NCI-H345 (cell line): Measurements from ENCODE around the gene TRPM3.

Source experiments
- DNase-seq: peaks from one replicate; lab custom pipeline; 2025; lab: John Stamatoyannopoulos, UW

The TRPM3 gene

DNA sequence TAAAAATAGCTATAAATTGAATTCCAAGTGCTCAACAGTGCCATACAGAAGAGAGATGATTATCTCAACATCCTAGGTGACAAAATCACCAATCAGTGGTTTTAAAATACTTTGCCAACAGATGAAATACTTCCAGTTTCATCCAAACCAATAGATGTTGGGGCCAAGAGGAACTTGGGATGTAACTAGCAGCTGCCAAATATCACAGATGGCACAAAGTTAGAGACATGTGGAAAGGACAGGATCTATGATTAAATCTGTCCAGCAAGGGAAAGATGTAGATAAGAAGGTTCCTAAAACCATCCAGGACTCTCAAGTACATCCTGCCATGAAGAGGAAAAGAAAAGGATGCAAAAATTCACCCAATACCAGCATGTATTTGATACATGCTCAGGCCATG is 23.8 kb downstream of the TRPM3 start:
- DNase-seq, result no peak

DNA sequence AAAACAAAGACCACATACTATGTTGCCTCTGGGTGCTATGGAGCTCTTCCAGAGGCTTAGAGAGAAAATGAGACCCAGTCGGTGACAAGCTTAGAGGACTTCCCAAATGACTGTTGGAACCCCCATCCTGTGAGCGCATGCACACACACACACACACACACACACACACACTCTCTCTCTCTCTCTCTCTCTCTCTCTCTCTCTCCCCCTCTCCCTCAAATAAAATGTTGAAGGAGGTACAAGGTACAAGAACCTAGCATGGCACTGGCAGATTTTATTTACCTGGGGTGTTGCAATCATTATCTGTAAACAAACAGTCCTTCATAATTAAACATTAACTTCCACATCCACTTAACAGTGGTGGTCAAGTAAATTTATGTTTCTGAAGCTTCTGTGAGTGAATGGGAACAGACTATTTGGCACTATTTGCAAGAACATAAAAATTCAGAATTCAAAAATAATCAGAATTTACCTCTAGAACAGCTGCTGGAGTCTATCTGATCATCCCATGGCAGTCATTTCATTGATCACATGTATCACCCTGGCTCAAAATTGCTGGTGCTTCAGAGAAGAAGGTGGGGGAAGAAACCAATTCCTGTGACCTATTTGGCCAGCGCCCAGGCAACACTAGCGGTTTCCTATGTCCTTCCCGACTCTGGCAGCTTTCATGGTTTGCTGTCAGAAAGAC is 24.9 kb downstream of the TRPM3 start:
- DNase-seq, result no peak

DNA sequence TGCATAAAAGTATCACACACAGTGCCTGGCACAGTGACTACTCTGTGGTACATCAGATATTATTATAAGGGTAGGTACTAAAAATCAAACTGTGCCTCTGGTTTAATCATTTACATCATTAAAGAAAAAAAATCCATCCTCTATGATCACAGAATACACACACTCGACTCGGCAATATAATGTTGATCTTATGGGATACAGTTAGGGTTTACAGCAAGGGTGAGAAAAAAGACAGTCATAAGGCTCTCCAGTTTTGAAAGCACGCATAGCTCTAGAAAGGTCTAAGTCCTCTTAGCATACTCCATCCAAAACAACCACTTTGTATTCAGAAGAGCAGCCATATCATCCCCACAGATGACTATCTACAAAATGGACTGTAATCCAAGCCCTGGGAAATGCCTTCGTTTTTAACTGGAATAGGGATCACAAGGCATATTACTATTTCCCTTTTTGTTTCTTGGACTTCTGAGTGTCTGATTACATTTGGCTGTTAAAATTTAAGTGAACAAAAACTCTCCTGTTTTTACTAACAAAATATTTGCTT is 26.6 kb downstream of the TRPM3 start:
- DNase-seq, result no peak

DNA sequence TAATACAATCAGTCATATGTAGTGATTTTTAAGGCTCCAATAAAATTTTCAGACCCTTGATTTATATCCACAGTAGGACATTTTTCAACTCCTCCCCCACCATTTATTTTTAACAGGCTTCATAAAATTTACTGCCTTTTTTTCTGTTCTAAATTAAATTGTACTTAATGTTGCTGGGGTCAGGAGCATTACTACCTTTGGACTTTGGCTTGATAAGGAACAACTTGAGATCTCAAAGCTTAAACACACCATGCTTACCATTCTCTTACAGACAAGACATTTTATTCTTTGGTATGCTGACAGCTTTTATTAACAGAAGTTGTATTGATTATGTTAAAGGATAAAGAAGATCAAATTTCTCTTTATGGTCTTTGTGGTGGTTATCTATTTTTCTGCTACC is 30.5 kb downstream of the TRPM3 start:
- no peak for DNase-seq

DNA sequence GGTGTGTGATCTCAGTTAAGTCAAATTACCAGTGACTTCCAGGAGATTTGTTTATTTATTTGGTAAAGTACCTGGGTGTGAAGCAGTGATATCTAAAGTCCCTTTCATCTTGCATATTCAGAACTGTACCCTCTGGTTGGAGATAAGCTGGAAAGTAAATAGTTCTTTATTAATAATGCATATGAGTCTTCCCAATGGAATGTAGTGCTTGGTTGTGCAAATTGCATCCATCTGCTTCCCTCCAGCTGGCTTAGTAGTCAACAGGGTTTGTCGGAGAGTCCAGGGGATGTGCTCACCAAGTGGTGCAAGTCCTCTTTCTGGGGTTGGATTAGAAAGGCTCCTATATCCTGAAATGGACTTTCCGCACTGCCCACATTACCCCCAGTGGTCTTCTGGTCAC is 42.0 kb downstream of the TRPM3 start:
- DNase-seq, result no peak

DNA sequence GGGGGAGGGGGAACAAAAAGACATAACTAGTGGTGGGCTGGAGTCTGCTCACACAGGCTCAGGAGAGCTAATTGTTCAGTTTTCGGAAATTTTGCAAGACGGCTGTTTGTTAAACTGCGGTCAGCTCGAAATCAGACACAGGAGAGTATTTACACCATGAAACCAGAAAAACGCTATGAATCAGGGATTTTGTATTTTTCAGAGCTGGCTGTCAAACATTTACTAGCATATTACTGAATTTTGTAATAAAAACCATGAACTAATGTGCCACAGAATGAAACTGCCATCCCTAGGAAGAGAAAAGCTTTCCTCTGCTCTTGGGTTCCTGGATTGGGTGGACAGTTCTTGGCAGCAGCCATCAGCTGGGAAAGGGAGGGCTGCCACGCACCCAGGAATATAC is 45.3 kb downstream of the TRPM3 start:
- no peak for DNase-seq

DNA sequence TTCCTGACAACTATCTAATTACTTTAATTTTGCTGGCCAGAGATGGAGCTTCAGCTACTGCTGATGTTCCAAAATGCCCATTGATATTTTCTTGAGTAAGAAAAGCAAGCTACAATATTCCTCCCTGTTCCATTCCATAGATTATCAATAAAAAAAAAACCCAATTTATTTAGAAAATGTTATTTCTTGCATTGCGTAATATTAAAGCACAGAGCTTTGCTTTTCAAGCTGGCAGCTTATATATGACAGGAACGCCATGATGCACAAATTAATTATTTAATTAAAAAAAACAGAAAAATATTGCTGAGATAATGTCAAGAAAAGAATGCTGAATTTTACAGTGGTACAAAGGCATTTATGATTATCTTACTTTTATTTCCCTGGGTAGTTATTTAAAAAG is 47.9 kb downstream of the TRPM3 start:
- no peak for DNase-seq

DNA sequence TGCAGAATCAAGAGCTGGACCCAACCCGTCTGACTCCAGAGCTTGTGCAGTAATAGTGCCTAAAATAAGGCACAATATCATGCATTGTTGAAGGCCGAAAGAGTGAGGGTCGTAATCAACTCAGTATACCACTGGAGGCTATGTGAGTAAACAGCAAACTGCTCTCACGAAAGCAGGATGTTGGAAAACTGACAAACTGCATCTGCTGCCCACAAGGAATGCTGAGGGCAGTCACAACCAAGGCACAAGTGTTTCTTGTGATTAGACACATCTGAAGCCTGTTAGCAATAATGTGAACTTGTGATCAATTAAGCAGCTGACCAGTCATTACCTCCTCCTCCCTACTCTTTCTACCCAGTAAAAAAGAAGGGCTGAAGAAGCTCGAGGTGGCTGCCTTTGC is 48.8 kb downstream of the TRPM3 start:
- DNase-seq, result no peak

DNA sequence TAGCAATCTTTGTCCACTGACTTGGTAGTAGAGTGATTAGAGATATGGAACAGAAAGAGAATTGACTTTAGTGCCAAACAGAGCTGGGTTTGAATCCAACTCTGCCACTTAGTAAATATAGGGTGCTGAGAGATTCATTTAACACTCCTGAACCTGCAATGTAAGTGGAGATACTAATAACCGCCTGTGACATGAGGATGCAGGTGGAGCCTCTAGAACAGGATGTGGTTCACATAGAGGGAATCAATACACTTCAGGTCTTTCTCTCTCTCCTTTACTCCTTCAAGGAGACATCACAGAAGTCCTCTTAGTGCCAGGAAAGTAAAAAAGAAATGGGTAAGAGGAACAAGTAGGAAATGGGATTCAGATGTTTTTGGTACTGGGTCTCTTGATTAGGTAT is 49.8 kb downstream of the TRPM3 start:
- DNase-seq, result no peak

DNA sequence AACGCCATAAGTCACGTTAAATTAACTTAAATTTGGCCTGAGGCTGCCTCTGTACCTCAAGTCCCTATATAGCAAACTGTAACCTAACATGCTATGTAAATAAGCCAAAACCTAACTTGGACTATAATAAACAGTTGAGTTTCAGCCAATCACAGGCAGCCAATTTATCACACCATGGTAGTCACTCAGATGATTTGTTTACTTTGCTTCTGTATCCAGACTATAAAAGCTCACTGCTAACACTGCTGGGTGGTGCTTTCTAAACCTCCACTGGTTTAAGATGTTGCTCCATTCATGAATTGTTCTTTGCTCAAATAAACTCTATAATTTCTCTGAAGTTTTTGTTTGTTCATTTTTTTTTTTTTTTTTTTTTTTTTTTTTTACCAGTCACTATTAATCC is 62.8 kb downstream of the TRPM3 start:
- no peak for DNase-seq

DNA sequence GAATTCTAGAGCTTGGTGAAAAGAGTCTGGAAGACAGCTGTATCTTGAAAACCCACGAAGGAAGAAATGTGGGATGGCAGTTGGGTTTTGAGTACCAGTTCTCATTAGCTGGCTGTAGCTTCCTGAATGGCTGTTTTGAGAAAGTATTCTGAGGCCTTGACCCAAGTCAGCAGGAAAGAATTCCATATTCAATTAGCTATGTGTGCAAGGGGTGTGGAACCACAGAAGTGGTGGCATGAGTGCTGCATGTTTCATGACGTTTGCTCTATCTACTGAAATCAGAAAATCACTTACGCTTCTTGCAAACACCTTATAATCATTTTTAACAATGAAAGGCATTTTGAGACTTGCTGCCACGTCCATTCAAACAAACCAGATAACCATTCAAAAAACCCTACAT is 69.1 kb downstream of the TRPM3 start:
- no peak for DNase-seq

DNA sequence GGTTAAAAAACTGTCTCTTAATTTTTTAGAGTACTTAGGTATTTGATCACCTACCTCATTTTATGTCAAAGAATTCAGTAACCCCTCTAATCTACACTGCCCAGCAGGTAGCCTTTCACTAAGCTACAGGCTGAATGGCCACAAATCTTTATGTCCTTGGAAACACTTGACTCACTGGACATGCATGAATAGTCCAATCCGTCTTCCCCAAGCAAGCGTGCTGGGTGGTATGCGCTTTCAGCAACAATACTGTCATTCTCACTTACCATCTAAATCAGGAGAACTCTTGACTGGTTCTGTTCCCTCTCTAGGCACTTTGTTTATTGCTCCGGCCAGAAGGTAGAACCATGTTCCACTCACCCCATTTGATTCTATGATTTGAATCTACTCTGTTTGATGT is 73.1 kb downstream of the TRPM3 start:
- no peak for DNase-seq

DNA sequence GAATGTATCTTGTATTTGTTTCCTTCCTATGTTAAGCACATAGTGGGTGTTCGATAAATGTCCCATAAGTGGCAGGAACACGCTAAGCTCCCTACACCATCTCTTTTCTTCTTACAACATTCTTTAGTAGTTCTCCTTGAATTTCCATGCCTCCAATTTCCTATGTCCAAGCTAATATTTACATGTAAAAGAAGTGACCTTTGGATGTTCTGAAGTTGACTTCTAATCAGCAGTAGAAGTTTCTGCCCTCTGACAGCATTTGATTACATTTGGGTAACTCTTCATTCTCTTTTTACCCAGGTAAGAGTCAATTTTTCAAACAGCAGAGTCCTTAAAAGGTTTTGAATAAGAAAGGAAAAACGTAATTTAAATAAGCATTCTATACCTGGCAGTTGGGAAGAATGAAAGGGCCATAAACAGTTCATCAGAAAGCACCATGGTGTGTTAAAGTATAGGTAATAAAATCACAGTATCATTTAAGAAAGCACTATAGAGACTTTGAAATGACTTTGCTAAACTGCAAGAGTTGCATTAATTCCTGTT is 78.9 kb downstream of the TRPM3 start:
- DNase-seq, result no peak

DNA sequence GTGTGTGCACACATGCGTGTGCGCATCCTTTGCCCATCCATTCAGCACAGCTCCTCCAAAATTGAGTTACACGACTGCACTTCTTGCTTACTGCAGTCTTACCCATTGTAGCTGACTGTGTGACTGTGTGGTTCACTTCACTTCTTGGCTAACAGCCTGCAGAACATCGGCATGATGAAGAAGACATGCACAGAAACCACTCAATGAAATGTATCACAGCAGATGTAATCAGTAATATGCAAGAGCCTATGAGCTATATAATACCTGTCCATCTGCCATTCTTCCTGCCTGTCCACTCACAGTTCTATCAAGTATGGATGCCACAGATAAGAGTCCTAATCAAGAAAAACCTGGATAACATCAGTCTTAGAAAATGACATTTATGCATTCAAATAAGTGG is 83.9 kb downstream of the TRPM3 start:
- no peak for DNase-seq

DNA sequence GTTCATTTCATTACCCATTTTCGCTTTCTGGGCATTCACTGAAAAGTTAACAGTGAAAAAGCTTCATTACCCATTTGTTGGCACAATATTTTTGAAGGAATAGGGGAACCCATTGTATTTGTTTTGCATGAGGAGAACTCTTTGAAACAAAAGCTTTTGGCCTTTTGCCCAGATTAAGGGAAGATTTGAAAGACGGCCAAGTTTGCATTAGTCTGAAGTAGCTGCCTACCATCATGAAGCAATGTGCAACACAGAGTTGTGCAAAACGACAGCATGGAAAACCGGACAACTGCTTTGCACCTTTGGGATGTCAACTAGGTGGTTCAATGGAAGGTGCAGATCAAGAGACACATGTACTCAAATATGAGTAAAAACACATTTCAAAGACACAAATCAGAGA is 84.9 kb downstream of the TRPM3 start:
- peak; percentile 55 for DNase-seq

DNA sequence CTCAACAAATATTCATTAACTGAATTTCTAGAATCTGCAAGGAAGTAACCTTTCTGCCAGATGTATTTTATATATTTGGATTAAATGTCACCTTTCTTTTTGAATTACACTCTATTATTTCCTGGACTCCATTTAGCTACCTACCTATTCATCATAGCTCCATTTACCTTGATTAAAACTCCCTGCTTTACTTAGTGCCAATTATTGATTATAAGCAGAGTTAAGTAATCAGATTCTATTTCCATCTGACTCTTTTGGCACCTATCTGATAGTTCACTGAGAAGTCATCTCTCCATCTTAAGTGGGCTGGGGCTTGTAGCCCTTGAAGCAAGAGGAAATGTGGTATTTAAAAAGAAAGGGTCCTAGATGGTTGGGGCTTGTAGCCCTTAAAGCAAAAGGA is 88.6 kb downstream of the TRPM3 start:
- DNase-seq, result no peak

DNA sequence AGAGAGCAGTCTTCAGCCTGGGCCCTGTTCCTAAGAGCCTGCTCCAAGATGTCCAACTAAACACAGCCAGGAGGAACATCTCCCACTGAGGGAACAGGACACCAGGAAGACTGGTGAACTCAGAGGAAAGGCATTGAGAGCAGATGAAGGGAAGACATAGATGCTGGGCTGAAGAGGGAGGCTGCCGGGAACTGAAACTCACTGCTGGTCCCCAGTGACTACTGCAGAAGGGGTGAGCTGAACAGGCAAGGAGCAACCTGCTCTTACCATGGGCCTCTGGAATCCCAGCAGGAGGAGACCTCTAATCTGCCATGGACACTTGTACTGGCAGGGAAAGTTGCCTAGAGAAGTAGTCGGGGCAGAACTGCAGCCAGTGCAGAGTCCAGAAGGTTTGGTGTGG is 95.7 kb downstream of the TRPM3 start:
- no peak for DNase-seq

DNA sequence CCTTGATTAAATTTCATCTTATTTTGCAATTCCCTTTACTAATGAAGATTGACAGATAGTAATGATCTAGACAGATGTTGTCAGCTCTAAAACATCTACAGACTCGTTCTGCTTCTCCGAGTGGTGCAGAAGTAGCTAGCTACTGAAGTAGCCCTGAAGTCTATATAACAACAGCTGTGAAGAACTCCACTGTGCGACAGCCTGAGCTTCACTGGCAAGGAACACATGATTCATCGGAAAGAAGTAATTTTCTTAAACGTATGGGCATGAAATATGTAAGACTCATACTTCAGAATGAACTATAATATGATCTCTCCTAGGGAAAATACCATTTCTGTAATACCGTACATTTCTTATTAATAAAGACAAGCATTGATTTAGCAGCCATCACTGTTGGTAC is 96.2 kb downstream of the TRPM3 start:
- DNase-seq, result no peak

DNA sequence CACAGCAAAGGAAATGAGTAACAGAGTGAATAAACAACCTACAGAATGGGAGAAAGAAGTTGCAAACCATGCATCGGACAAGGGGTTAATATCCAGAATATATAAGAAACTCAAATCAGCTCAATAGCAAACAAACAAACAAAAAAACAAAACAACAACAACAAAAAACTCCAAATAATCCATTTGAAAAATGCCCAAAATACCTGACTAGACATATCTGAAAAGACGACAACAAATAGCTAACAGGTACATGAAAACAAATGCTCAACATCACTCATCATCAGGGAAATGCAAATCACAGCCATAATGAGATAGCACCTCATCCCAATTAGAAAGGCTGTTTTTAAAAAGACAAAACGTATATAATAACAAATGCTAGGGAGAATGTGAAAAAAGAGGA is 111.2 kb downstream of the TRPM3 start:
- DNase-seq, result no peak

DNA sequence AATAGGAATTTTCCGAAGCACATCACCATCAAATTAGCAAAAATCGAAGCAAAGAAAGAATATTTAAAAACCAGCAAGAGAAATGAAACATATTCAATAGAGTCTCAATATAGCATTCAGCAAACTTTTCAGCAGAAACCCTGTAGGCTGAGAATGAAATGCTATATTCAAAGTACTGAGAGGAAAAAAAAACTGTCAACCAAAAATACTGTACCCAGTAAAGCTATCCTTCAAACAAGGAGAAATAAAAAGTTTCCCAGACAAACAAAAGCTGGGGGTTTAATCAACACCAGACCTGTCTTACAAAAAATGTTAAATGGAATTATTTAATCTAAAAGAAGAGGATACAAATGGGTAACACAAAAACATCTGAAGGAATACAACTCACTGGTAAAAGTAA is 116.0 kb downstream of the TRPM3 start:
- DNase-seq, result no peak

DNA sequence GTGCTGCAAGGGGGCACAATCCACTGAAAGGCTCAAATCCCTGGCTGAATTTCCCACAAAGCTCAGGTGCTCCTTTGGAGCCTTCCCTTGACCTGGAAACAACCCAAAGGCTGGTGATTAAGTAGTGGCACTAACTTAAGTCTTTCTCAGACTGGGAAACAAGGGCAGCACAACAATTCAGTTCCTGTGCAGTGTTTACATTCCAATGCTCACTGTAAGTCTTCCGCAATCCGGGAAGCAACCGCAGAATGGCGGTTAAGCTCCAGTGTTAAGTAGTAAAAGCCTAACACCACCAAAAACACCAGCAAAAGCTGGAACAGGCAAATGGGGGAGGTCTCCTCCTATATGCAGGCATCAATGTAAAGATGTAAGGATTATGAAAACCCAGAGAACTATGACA is 117.2 kb downstream of the TRPM3 start:
- DNase-seq, result no peak

DNA sequence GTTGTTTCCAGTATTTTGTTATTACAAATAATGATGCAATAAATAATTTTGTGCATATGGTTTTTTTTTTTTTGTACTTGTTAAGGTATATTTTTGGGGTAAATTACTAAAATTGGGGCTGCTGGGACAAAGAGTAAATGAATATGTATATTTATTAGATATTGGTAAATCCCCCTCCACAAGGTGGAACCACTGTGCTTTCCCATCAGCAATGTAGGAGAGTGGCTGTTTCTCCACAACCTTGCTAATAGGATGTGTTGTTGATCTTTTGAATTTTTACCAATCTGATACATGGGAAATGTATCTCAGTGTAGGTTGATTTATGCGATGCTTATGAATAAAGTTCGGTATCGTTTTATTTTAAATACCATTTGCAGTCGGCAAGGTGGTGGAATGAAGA is 118.1 kb downstream of the TRPM3 start:
- DNase-seq, result no peak

DNA sequence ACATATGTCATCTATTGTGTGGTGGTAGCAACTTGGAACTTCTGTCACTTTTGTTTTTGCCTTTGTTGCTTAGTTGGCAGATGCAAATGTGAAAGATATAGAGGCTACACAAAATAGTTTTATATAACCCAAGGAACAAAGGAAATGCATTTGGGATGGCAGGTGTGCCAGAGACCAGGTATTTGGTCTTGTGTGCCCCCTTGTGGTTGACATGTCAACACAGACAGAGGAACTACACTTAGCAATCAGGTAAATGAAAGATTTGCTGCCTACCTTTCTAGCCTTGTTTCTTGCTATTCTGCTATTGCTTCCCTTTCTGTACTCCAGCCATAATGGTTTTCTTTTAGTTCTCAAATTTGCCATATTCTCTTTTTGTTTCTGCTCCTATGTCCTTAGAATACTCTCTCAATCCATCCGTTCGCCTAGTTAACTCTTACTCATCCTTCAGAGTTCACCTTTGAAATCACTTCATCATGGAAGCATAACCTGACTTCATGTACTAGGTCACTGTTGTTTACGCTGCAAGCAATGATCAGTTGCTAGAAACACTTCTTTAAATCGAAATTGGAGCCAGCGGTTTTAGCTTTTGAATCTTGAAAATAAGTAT is 119.5 kb downstream of the TRPM3 start:
- peak; percentile 28 for DNase-seq

DNA sequence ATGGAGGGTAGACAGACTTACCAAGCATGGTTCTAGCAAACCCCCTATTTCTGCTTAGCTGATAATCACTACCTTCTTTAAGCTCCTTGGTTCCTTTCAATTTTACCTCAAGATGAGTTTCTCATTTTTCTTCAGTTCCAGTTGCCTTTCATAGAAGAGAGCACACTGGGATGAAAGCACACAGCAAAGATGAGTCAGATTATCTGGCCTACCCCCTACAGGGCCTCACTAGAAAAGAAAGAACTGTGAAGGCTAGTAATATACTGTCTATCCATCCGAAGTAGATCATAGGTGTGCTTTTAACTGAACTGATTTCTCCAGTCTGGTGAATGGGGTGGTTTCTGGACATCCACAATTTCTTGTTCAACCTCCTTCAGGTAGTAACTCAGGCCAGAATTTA is 122.5 kb downstream of the TRPM3 start:
- no peak for DNase-seq
